Measurements from ENCODE around the gene PROSER2.

The PROSER2 gene

GRCh38 chr10:11870461-11870780 lies 47.3 kb downstream of the PROSER2 start:
- no peak for DNase-seq (ENCODE audit: low read depth)

GRCh38 chr10:11870900-11871400 lies 47.8 kb downstream of the PROSER2 start:
- Histone ChIP-seq H3K9me3 (ENCODE audit: control insufficient read depth, low read length) (no peaks in the 10 kb centered on the region), H3K36me3 (ENCODE audit: control insufficient read depth, insufficient read depth, low read length, severe bottlenecking) (no peaks in the 10 kb centered on the region), H3K4me1 (ENCODE audit: control insufficient read depth, insufficient read depth, low read length) (peaks cover 16% of the 10 kb centered on the region), H3K27me3 (replicated peaks; ENCODE audit: control insufficient read depth, insufficient read depth, low read length) (no peaks in the 10 kb centered on the region), H3K9ac (ENCODE audit: low read length) (no peak overlapping the region), H3K4me3 (ENCODE audit: low read length) (no peak overlapping the region)
- no peak for DNase-seq (ENCODE audit: low read depth)

More at GRCh38 chr10:11870461-11870780, 47.3 kb downstream of the PROSER2 start:
- Histone ChIP-seq H3K4me3 (ENCODE audit: low read length) (no peak overlapping the region), H3K36me3 (ENCODE audit: control insufficient read depth, insufficient read depth, low read length, severe bottlenecking) (no peaks in the 10 kb centered on the region), H3K9ac (ENCODE audit: low read length) (no peak overlapping the region), H3K4me1 (ENCODE audit: control insufficient read depth, insufficient read depth, low read length) (peaks cover 12% of the 10 kb centered on the region), H3K27me3 (replicated peaks; ENCODE audit: control insufficient read depth, insufficient read depth, low read length) (no peaks in the 10 kb centered on the region), H3K9me3 (ENCODE audit: control insufficient read depth, low read length) (no peaks in the 10 kb centered on the region)

- no peak for DNase-seq (ENCODE audit: low read depth)
- no peak overlapping the region for H3K9ac ChIP-seq (ENCODE audit: low read length)
- H3K9me3 ChIP-seq (ENCODE audit: control insufficient read depth, low read length): no peaks in the 10 kb centered on the region
- H3K36me3 ChIP-seq (ENCODE audit: control insufficient read depth, insufficient read depth, low read length, severe bottlenecking): no peaks in the 10 kb centered on the region
- H3K27me3 ChIP-seq (replicated peaks; ENCODE audit: control insufficient read depth, insufficient read depth, low read length): no peaks in the 10 kb centered on the region
- no peak overlapping the region for H3K4me3 ChIP-seq (ENCODE audit: low read length)
- peaks cover 21% of the 10 kb centered on the region for H3K4me1 ChIP-seq (ENCODE audit: control insufficient read depth, insufficient read depth, low read length)
These were observed 48.3 kb downstream of the PROSER2 start for GRCh38 chr10:11871466-11871865.

GRCh38 chr10:11874568-11875493 lies 51.7 kb downstream of the PROSER2 start:
- Histone ChIP-seq H3K4me1 (ENCODE audit: control insufficient read depth, insufficient read depth, low read length) (peaks cover 22% of the 10 kb centered on the region), H3K9ac (ENCODE audit: low read length) (no peak overlapping the region), H3K27me3 (replicated peaks; ENCODE audit: control insufficient read depth, insufficient read depth, low read length) (no peaks in the 10 kb centered on the region), H3K36me3 (ENCODE audit: control insufficient read depth, insufficient read depth, low read length, severe bottlenecking) (no peaks in the 10 kb centered on the region), H3K9me3 (ENCODE audit: control insufficient read depth, low read length) (no peaks in the 10 kb centered on the region), H3K4me3 (ENCODE audit: low read length) (peak overlapping the region; percentile 31)
- peak; percentile 33 for DNase-seq (ENCODE audit: low read depth)

GRCh38 chr10:11875494-11876281 lies 52.5 kb downstream of the PROSER2 start:
- Histone ChIP-seq H3K4me3 (ENCODE audit: low read length) (peak overlapping the region; percentile 31), H3K9me3 (ENCODE audit: control insufficient read depth, low read length) (no peaks in the 10 kb centered on the region)
- DNase-seq (ENCODE audit: low read depth): peak; percentile 77

GRCh38 chr10:11876324-11876723 lies 53.2 kb downstream of the PROSER2 start:
- no peak for DNase-seq (ENCODE audit: low read depth)

More at GRCh38 chr10:11875494-11876281, 52.5 kb downstream of the PROSER2 start:
- no peak overlapping the region for H3K9ac ChIP-seq (ENCODE audit: low read length)
- peaks cover 22% of the 10 kb centered on the region for H3K4me1 ChIP-seq (ENCODE audit: control insufficient read depth, insufficient read depth, low read length)
- no peaks in the 10 kb centered on the region for H3K36me3 ChIP-seq (ENCODE audit: control insufficient read depth, insufficient read depth, low read length, severe bottlenecking)
- H3K27me3 ChIP-seq (replicated peaks; ENCODE audit: control insufficient read depth, insufficient read depth, low read length): no peaks in the 10 kb centered on the region

GRCh38 chr10:11876805-11877590 lies 53.8 kb downstream of the PROSER2 start:
- H3K9ac ChIP-seq (ENCODE audit: low read length): no peak overlapping the region
- DNase-seq (ENCODE audit: low read depth): no peak
- no peaks in the 10 kb centered on the region for H3K36me3 ChIP-seq (ENCODE audit: control insufficient read depth, insufficient read depth, low read length, severe bottlenecking)
- H3K27me3 ChIP-seq (replicated peaks; ENCODE audit: control insufficient read depth, insufficient read depth, low read length): no peaks in the 10 kb centered on the region
- H3K4me3 ChIP-seq (ENCODE audit: low read length): no peak overlapping the region
- H3K9me3 ChIP-seq (ENCODE audit: control insufficient read depth, low read length): no peaks in the 10 kb centered on the region
- H3K4me1 ChIP-seq (ENCODE audit: control insufficient read depth, insufficient read depth, low read length): peaks cover 22% of the 10 kb centered on the region

More at GRCh38 chr10:11876324-11876723, 53.2 kb downstream of the PROSER2 start:
- Histone ChIP-seq H3K36me3 (ENCODE audit: control insufficient read depth, insufficient read depth, low read length, severe bottlenecking) (no peaks in the 10 kb centered on the region), H3K27me3 (replicated peaks; ENCODE audit: control insufficient read depth, insufficient read depth, low read length) (no peaks in the 10 kb centered on the region), H3K9ac (ENCODE audit: low read length) (no peak overlapping the region), H3K4me3 (ENCODE audit: low read length) (no peak overlapping the region), H3K4me1 (ENCODE audit: control insufficient read depth, insufficient read depth, low read length) (peaks cover 22% of the 10 kb centered on the region), H3K9me3 (ENCODE audit: control insufficient read depth, low read length) (no peaks in the 10 kb centered on the region)

- no peak overlapping the region for H3K4me3 ChIP-seq (ENCODE audit: low read length)
- no peaks in the 10 kb centered on the region for H3K9me3 ChIP-seq (ENCODE audit: control insufficient read depth, low read length)
- no peak overlapping the region for H3K9ac ChIP-seq (ENCODE audit: low read length)
- H3K4me1 ChIP-seq (ENCODE audit: control insufficient read depth, insufficient read depth, low read length): peaks cover 22% of the 10 kb centered on the region
- H3K36me3 ChIP-seq (ENCODE audit: control insufficient read depth, insufficient read depth, low read length, severe bottlenecking): no peaks in the 10 kb centered on the region
- DNase-seq (ENCODE audit: low read depth): no peak
- H3K27me3 ChIP-seq (replicated peaks; ENCODE audit: control insufficient read depth, insufficient read depth, low read length): no peaks in the 10 kb centered on the region
These were observed 54.4 kb downstream of the PROSER2 start for GRCh38 chr10:11877591-11877905.

GRCh38 chr10:11878776-11879175 lies 55.6 kb downstream of the PROSER2 start:
- no peaks in the 10 kb centered on the region for H3K36me3 ChIP-seq (ENCODE audit: control insufficient read depth, insufficient read depth, low read length, severe bottlenecking)
- no peak for DNase-seq (ENCODE audit: low read depth)
- H3K4me3 ChIP-seq (ENCODE audit: low read length): no peak overlapping the region
- H3K27me3 ChIP-seq (replicated peaks; ENCODE audit: control insufficient read depth, insufficient read depth, low read length): no peaks in the 10 kb centered on the region
- H3K4me1 ChIP-seq (ENCODE audit: control insufficient read depth, insufficient read depth, low read length): peaks cover 22% of the 10 kb centered on the region
- no peaks in the 10 kb centered on the region for H3K9me3 ChIP-seq (ENCODE audit: control insufficient read depth, low read length)
- H3K9ac ChIP-seq (ENCODE audit: low read length): no peak overlapping the region

- no peak for DNase-seq (ENCODE audit: low read depth)
- Histone ChIP-seq H3K27me3 (replicated peaks; ENCODE audit: control insufficient read depth, insufficient read depth, low read length) (no peaks in the 10 kb centered on the region), H3K4me3 (ENCODE audit: low read length) (no peak overlapping the region), H3K9ac (ENCODE audit: low read length) (no peak overlapping the region), H3K4me1 (ENCODE audit: control insufficient read depth, insufficient read depth, low read length) (peaks cover 19% of the 10 kb centered on the region), H3K36me3 (ENCODE audit: control insufficient read depth, insufficient read depth, low read length, severe bottlenecking) (no peaks in the 10 kb centered on the region), H3K9me3 (ENCODE audit: control insufficient read depth, low read length) (no peaks in the 10 kb centered on the region)
These were observed 56.4 kb downstream of the PROSER2 start for GRCh38 chr10:11879387-11880094.
